ENCODE measurements around the gene MYL11.
A peak's percentile ranks its signal among the peaks of the same experiment; 100 is the strongest.

The MYL11 gene

GRCh38 chr16:30357715-30358576 lies 16.7 kb upstream of the MYL11 start (continued):
- no peak for TF ChIP-seq ZNF18 (tag by site-specific recombination; IDR thresholded peaks at IDR 0.05)

GRCh38 chr16:30358577-30358936 lies 16.0 kb upstream of the MYL11 start:
- Histone ChIP-seq H3K4me3 (ENCODE audit: low read depth, low read length) (no peak overlapping the region), H3K4me1 (ENCODE audit: control insufficient read depth, insufficient read depth, low read length) (no peaks in the 10 kb centered on the region), H3K27ac (ENCODE audit: extremely low read depth, low read depth, low read length) (no peak overlapping the region), H3K36me3 (ENCODE audit: control insufficient read depth in 2 of 2, insufficient read depth in 1 of 2, low read length in 2 of 2) (peaks cover 17 to 71% of the 10 kb centered on the region in 2 experiments; a peak in 2 of 3 replicates), H3K9me3 (ENCODE audit: control insufficient read depth, insufficient read depth, low read depth, low read length) (no peaks in the 10 kb centered on the region)
- POLR2A ChIA-PET, result interaction anchor here (0.8 to 2.9 kb wide), 3 partner anchors 11 to 49 kb away, joined by 3 to 17 read pairs (median 4); partner anchors contain the start of genes TBC1D10B and ZNF771
- CTCF ChIA-PET, result interaction anchor here (0.6 to 1.8 kb wide), 6 partner anchors 9 to 71 kb away, joined by 3 to 6 read pairs (median 4); partner anchors contain the start of gene DCTPP1
- peak; percentile 52; the same call in 1 of the 2 replicates for TF ChIP-seq ZNF600 (tag by site-specific recombination; IDR thresholded peaks at IDR 0.05)
- TF ChIP-seq ZNF394 (tag by site-specific recombination; IDR thresholded peaks at IDR 0.05; ENCODE audit: borderline replicate concordance), result peak; percentile 33; the same call in 1 of the 2 replicates
- TF ChIP-seq ZNF174 (tag by site-specific recombination; IDR thresholded peaks at IDR 0.05), result no peak
- no peak for TF ChIP-seq ZNF785 (tag by site-specific recombination; IDR thresholded peaks at IDR 0.05)
- peak; percentile 41; the same call in 1 of the 2 replicates for TF ChIP-seq ZBTB44 (tag by site-specific recombination; IDR thresholded peaks at IDR 0.05)
- TF ChIP-seq ZNF654 (tag by site-specific recombination; IDR thresholded peaks at IDR 0.05; ENCODE audit: low read depth), result peak; percentile 16; the same call in 1 of the 2 replicates

- no peak overlapping the region for H3K4me3 ChIP-seq (ENCODE audit: low read depth, low read length)
- ChIA-PET CTCF (interaction anchor here (0.6 to 1.8 kb wide), 4 partner anchors 8 to 62 kb away, joined by 3 to 5 read pairs (median 4); no protein-coding TSS in a partner anchor), POLR2A (interaction anchor here (0.5 to 2.9 kb wide), 5 partner anchors 11 to 48 kb away, joined by 3 to 17 read pairs (median 4); partner anchors contain the start of genes TBC1D10B and ZNF771)
- peaks cover 21 to 71% of the 10 kb centered on the region in 2 experiments; a peak in 2 of 3 replicates for H3K36me3 ChIP-seq (ENCODE audit: control insufficient read depth in 2 of 2, insufficient read depth in 1 of 2, low read length in 2 of 2)
- H3K9me3 ChIP-seq (ENCODE audit: control insufficient read depth, insufficient read depth, low read depth, low read length), result no peaks in the 10 kb centered on the region
- H3K27ac ChIP-seq (ENCODE audit: extremely low read depth, low read depth, low read length), result no peak overlapping the region
- H3K4me1 ChIP-seq (ENCODE audit: control insufficient read depth, insufficient read depth, low read length), result no peaks in the 10 kb centered on the region
- TF ChIP-seq ZNF48 (tag by site-specific recombination; IDR thresholded peaks at IDR 0.05) (no peak), ZNF518A (tag by site-specific recombination; conservative IDR thresholded peaks at IDR 0.05; ENCODE audit: low read depth) (no peak), ZSCAN5A (tag by site-specific recombination; IDR thresholded peaks at IDR 0.05) (no peak), ZNF10 (tag by site-specific recombination; IDR thresholded peaks at IDR 0.05) (no peak), SP2 (tag by site-specific recombination; IDR thresholded peaks at IDR 0.05) (0 out of 2 replicates have a peak, but pooled peaks have one; percentile 6), ZFHX2 (tag by site-specific recombination; conservative IDR thresholded peaks at IDR 0.05) (no peak), ZNF184 (tag by site-specific recombination; IDR thresholded peaks at IDR 0.05) (no peak), ZNF645 (tag by site-specific recombination; IDR thresholded peaks at IDR 0.05) (no peak), ZNF146 (tag by site-specific recombination; IDR thresholded peaks at IDR 0.05) (no peak), SCRT2 (tag by site-specific recombination; IDR thresholded peaks at IDR 0.05) (peak; percentile 83)
Observed at GRCh38 chr16:30358990-30359870, 15.4 kb upstream of the MYL11 start.

Data from HEK293 (cell line).